OCI-LY7 (cell line): ENCODE measurements around the gene EIF2D. TPM values are rescaled to one million over a fixed set of nuclear protein-coding genes. Genes with fewer than 3 reads are reported as not detected.
"Not testable (repeated sequence)": the region's sequence is repeated elsewhere in the genome, so short reads cannot be mapped to it uniquely, and the experiment has no call there.

Experiments
- BruUV-seq: library from RNA; stranded (reverse); fragments of 400-500 nt; replicated peaks from 2 replicates; lab custom pipeline; 2021; lab: Mats Ljungman, UMichigan
- CTCF ChIA-PET: fragments of 300-600 bp; sonication (Branson Sonifier 250); formaldehyde crosslinking; loops from one replicate; lab custom pipeline; 2022; ENCODE audit warnings: antibody characterized with exemption; ENCODE audit not compliant: unreplicated experiment; lab: Charles Lee
- POLR2A ChIA-PET: fragments of 300-600 bp; sonication (Branson Sonifier 250); formaldehyde crosslinking; loops from one replicate; lab custom pipeline; 2022; ENCODE audit warnings: antibody characterized with exemption; lab: Charles Lee
- DNase-seq: peaks from one replicate; pipeline ENCODE4 v3.0.0-alpha.2; 2015; ENCODE audit warnings: low spot score
- H2AFZ ChIP-seq: fragments of 200-600 bp; sonication (generic), shearing (Covaris generic); 2 replicates; pipeline ENCODE4 v1.6.1; 2014; ENCODE audit warnings: mild to moderate bottlenecking, antibody characterized with exemption, low read length, moderate library complexity
- H3K27ac ChIP-seq: fragments of 200-600 bp; sonication (generic); 2 replicates; pipeline ENCODE4 v1.5.1; 2014; ENCODE audit warnings: mixed run types, low read depth, mild to moderate bottlenecking, moderate library complexity, low read length, inconsistent platforms; ENCODE audit not compliant: poor library complexity, severe bottlenecking
- H3K36me3 ChIP-seq: fragments of 200-600 bp; sonication (generic); 2 replicates; pipeline ENCODE4 v1.6.1; 2014; ENCODE audit warnings: mild to moderate bottlenecking, antibody characterized with exemption, low read length, moderate library complexity, mixed read lengths; ENCODE audit not compliant: insufficient read depth
- H3K4me1 ChIP-seq: fragments of 200-600 bp; sonication (generic); 2 replicates; pipeline ENCODE4 v1.5.1; 2014; ENCODE audit warnings: mild to moderate bottlenecking, low read length; ENCODE audit not compliant: insufficient read depth, poor library complexity, severe bottlenecking
- H3K4me2 ChIP-seq: fragments of 200-600 bp; sonication (generic); 2 replicates; pipeline ENCODE4 v1.6.1; 2014; ENCODE audit warnings: mild to moderate bottlenecking, low read length
- H3K4me3 ChIP-seq: fragments of 200-600 bp; sonication (generic); 2 replicates; pipeline ENCODE4 v1.5.1; 2014; ENCODE audit warnings: mild to moderate bottlenecking, low read depth, low read length; ENCODE audit not compliant: poor library complexity, severe bottlenecking
- H3K79me2 ChIP-seq: fragments of 200-600 bp; sonication (generic); 2 replicates; pipeline ENCODE4 v1.6.1; 2016; ENCODE audit warnings: low read depth, mild to moderate bottlenecking, low read length, moderate library complexity, mixed read lengths; ENCODE audit not compliant: insufficient read depth
- H3K9me2 ChIP-seq: fragments of 200-600 bp; sonication (generic); 2 replicates; pipeline ENCODE4 v1.6.1; 2016; ENCODE audit warnings: mild to moderate bottlenecking, low read length, mixed read lengths; ENCODE audit not compliant: insufficient read depth
- H3K9me3 ChIP-seq: fragments of 200-600 bp; sonication (generic); 2 replicates; pipeline ENCODE4 v1.6.1; 2014; ENCODE audit warnings: mild to moderate bottlenecking, mixed run types, low read length, mixed read lengths
- H4K20me1 ChIP-seq: fragments of 200-600 bp; sonication (generic); 2 replicates; pipeline ENCODE4 v1.6.1; 2014; ENCODE audit warnings: mild to moderate bottlenecking, antibody characterized with exemption, low read length, moderate library complexity, mixed read lengths; ENCODE audit not compliant: insufficient read depth
- EZH2phosphoT487 ChIP-seq: fragments of 200-600 bp; sonication (generic); IDR thresholded peaks from 2 replicates; pipeline ENCODE4 v1.6.1; 2018; ENCODE audit warnings: low read depth, borderline replicate concordance, mild to moderate bottlenecking, mixed run types, antibody characterized with exemption, low read length, moderate library complexity, mixed read lengths
- intact Hi-C: fragments of 100-400 bp; cut with micrococcal nuclease; formaldehyde crosslinking; loops from one replicate; pipeline ENCODE4 v1.10.0; 2022; ENCODE audit not compliant: unreplicated experiment
- total RNA-seq, 2 experiments: library from RNA; depleted of rRNA in 1 of 2; stranded (reverse); fragments of >200 nt in 1 of 2; shearing (Covaris generic) in 1 of 2; gene quantifications; 2 replicates each; pipeline ENCODE4 v1.2.3, GENCODE V29; 2014 to 2022
- TF ChIP-seq, protein P1 (sequence below): fragments of 200-600 bp; sonication (generic); conservative IDR thresholded peaks from 2 replicates; pipeline ENCODE4 v1.5.1; 2014; ENCODE audit warnings: mild to moderate bottlenecking, antibody characterized with exemption, low read length, moderate library complexity, mixed read lengths

Gene EIF2D
- total RNA-seq, 2 experiments from 2014 or later, result 68.6 to 85.4 TPM

DNA sequence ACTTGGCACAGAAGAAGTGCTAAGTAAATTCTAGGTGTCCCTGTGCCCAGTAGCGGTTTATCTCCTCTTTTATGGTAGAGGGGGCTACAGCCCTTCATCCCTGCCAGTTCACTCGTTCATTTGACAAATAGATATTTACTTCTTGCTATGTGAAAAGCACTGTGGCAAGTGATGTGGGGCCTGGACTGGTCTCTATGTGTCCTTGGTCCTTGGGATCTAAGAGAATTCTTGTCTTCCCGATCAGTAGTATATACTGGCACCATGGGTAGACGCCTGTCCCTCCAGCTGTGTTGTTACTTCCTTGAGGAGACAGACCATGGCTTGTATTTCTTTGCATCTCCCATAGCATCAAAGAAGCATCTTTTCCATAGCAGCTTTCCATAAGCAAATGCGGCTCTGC, 29.7 kb downstream of the EIF2D start:
- BruUV-seq, result no TSS peak
- intact Hi-C loops, result loop anchor here (2.0 kb wide), 1 partner anchor 20 kb away; no protein-coding TSS in a partner anchor
- peaks cover 14% of the 10 kb centered on the region for H3K4me1 ChIP-seq
- H4K20me1 ChIP-seq, result no peaks in the 10 kb centered on the region
- TF ChIP-seq, protein P1, sequence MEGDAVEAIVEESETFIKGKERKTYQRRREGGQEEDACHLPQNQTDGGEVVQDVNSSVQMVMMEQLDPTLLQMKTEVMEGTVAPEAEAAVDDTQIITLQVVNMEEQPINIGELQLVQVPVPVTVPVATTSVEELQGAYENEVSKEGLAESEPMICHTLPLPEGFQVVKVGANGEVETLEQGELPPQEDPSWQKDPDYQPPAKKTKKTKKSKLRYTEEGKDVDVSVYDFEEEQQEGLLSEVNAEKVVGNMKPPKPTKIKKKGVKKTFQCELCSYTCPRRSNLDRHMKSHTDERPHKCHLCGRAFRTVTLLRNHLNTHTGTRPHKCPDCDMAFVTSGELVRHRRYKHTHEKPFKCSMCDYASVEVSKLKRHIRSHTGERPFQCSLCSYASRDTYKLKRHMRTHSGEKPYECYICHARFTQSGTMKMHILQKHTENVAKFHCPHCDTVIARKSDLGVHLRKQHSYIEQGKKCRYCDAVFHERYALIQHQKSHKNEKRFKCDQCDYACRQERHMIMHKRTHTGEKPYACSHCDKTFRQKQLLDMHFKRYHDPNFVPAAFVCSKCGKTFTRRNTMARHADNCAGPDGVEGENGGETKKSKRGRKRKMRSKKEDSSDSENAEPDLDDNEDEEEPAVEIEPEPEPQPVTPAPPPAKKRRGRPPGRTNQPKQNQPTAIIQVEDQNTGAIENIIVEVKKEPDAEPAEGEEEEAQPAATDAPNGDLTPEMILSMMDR, result no peak
- no peak for TF ChIP-seq EZH2phosphoT487
- ChIA-PET CTCF (interaction anchor here (1.1 to 3.2 kb wide), 2 partner anchors 37 to 60 kb away, joined by 4 to 29 read pairs; no protein-coding TSS in a partner anchor), POLR2A (no interaction called here)
- H3K4me3 ChIP-seq, result no peak overlapping the region
- no peak overlapping the region for H3K4me2 ChIP-seq
- H3K79me2 ChIP-seq, result no peaks in the 10 kb centered on the region
- H3K9me3 ChIP-seq, result no peaks in the 10 kb centered on the region
- H3K27ac ChIP-seq, result no peak overlapping the region
- H3K36me3 ChIP-seq, result peaks cover 29% of the 10 kb centered on the region; the same call in 1 of the 2 replicates
- no peaks in the 10 kb centered on the region for H3K9me2 ChIP-seq
- no peak for DNase-seq
- H2AFZ ChIP-seq, result no peak overlapping the region

DNA sequence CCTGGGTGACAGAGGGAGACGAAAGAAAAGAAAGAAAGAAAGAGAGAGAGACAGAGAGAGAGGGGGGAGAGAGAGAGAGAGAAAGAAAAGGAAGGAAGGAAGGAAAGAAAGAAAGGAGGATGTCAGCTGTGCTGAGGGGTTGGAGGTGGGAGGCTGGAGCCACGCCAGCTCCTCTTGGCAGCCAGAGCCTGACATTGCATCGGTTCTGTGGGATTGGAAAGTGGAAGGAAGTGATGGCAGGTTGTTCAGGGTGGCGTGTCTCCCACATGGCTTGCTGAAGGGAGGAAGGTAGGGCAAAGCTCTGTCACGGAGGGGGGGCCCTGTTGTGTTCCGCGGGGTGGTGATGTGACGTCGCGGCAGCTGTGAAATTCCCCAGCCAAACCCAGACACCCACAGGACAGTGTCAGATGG, 30.7 kb downstream of the EIF2D start:
- no peak overlapping the region for H2AFZ ChIP-seq
- POLR2A ChIA-PET, result interaction anchor here (0.6 to 2.5 kb wide), 4 partner anchors 10 to 75 kb away, joined by 3 to 15 read pairs (median 6); no protein-coding TSS in a partner anchor
- no peaks in the 10 kb centered on the region for H3K79me2 ChIP-seq
- peaks cover 22% of the 10 kb centered on the region; the same call in 1 of the 2 replicates for H3K36me3 ChIP-seq
- no peaks in the 10 kb centered on the region for H3K9me3 ChIP-seq
- CTCF ChIA-PET, result interaction anchor here (0.6 to 1.1 kb wide), 3 partner anchors 26 to 708 kb away, joined by 3 to 4 read pairs (median 3); no protein-coding TSS in a partner anchor
- no peaks in the 10 kb centered on the region for H3K9me2 ChIP-seq
- peaks cover 14% of the 10 kb centered on the region for H3K4me1 ChIP-seq
- H3K27ac ChIP-seq, result no peak overlapping the region
- BruUV-seq, result no TSS peak
- H3K4me3 ChIP-seq, result no peak overlapping the region
- H3K4me2 ChIP-seq, result no peak overlapping the region
- TF ChIP-seq EZH2phosphoT487, result no peak
- TF ChIP-seq, protein P1, result no peak
- intact Hi-C loops, result no loop called here
- no peak for DNase-seq
- H4K20me1 ChIP-seq, result no peaks in the 10 kb centered on the region

DNA sequence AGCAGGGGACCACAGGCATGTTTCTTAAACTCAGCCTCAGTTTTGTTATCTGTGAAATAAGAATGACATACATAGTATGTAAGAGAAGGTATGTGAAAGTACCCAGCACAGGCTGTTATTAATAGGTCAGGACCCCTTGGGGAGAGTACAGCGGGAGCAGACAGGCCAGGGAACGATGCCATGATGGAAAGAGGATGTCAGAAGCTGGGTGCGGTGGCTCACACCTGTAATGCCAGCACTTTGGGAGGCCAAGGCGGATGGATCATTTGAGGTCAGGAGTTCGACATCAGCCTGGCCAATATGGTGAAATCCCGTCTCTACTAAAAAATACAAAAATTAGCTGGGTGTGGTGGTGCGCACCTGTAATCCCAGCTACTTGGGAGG, 31.2 kb downstream of the EIF2D start:
- H3K9me3 ChIP-seq, H3K4me2 ChIP-seq, H3K27ac ChIP-seq, intact Hi-C loops, H3K9me2 ChIP-seq, H4K20me1 ChIP-seq, H2AFZ ChIP-seq, DNase-seq, H3K79me2 ChIP-seq, H3K4me3 ChIP-seq, BruUV-seq: not testable (repeated sequence)
- ChIA-PET POLR2A (interaction anchor here (0.7 to 2.5 kb wide), 3 partner anchors 11 to 36 kb away, joined by 3 to 15 read pairs (median 8); no protein-coding TSS in a partner anchor), CTCF (interaction anchor here (0.6 to 1.2 kb wide), 3 partner anchors 26 to 708 kb away, joined by 3 to 4 read pairs (median 3); no protein-coding TSS in a partner anchor)
- peaks cover 14% of the 10 kb centered on the region for H3K4me1 ChIP-seq
- H3K36me3 ChIP-seq, result peaks cover 19% of the 10 kb centered on the region; the same call in 1 of the 2 replicates
